Testis (tissue), 3 donors: ENCODE measurements around the gene CARD19. TPM values are rescaled to one million over a fixed set of nuclear protein-coding genes. Genes with fewer than 3 reads are reported as not detected.

ENCODE experiments used
- DNase-seq: peaks from one replicate; pipeline ENCODE4 v3.0.0-alpha.2; 2019
- H3K27ac ChIP-seq, 2 donors: fragments of 200-600 bp; sonication (generic); one replicate each; pipeline ENCODE4 v1.5.1; 2019
- H3K27me3 ChIP-seq: fragments of 200-600 bp; sonication (generic); one replicate; pipeline ENCODE4 v1.5.1; 2019
- H3K36me3 ChIP-seq: fragments of 200-600 bp; sonication (generic); one replicate; pipeline ENCODE4 v1.5.1; 2017; ENCODE audit warnings: low read depth; ENCODE audit errors: missing control alignments
- H3K4me1 ChIP-seq: fragments of 200-600 bp; sonication (generic); one replicate; pipeline ENCODE4 v1.5.1; 2019
- H3K4me3 ChIP-seq, 2 donors: fragments of 200-600 bp; sonication (generic); one replicate each; pipeline ENCODE4 v1.5.1; 2017 to 2019
- H3K9me3 ChIP-seq: fragments of 200-600 bp; sonication (generic); one replicate; pipeline ENCODE4 v1.5.1; 2017
- CTCF ChIP-seq, 3 experiments: fragments of 450-650 bp in 2 of 3; fragments of 200-600 bp in 1 of 3; sonication (generic) in 1 of 3; IDR thresholded peaks; one replicate each; pipeline ENCODE4 v1.5.1; 2016 to 2019; ENCODE audit warnings: antibody characterized with exemption in 3 of 3, mild to moderate bottlenecking in 2 of 3, moderate library complexity in 1 of 3
- POLR2A ChIP-seq: fragments of 450-650 bp; IDR thresholded peaks from one replicate; pipeline ENCODE4 v1.6.1; 2017; ENCODE audit warnings: antibody characterized with exemption, mild to moderate bottlenecking, moderate library complexity
- WGBS, 2 donors: methylation state at CpG; one replicate each; pipeline ENCODE4 v1.1.5; 2018; 5-methylcytosine and 5-hydroxymethylcytosine counted together
- intact Hi-C: fragments of 100-400 bp; cut with DNase I; formaldehyde crosslinking; loops from one replicate; pipeline ENCODE4 v1.15.1; 2023; ENCODE audit warnings: low total_unique reads
- polyA plus RNA-seq: library from polyadenylated mRNA; stranded (reverse); fragments of 350-450 nt; fragmentation: Illumina TruSeq; extraction: RNeasy Lipid Tissue Mini Kit (QIAGEN cat#74804); gene quantifications from one replicate; pipeline ENCODE4 v1.2.3, GENCODE V29; 2014; ENCODE audit warnings: low read depth, low replicate concordance; ENCODE audit not compliant: insufficient read depth
- total RNA-seq, 2 donors: library from RNA; depleted of rRNA; stranded (reverse); fragments of >200 nt; gene quantifications; one replicate each; pipeline ENCODE4 v1.2.3, GENCODE V29; 2016

Gene CARD19
- total and polyA plus RNA-seq, 3 donors from 2014 or later, result 99.4 to 147 (median 138) TPM

- DNase-seq, result no peak
- 46 to 53% methylated on average over 8 to 11 of the region's 11 CpGs for WGBS, 2 donors
- Histone ChIP-seq H3K4me3 (no peak overlapping the region), H3K27ac (peak overlapping the region; percentile 96 to 97), H3K9me3 (no peaks in the 10 kb centered on the region), H3K4me1 (peaks cover 76% of the 10 kb centered on the region), H3K36me3 (no peaks in the 10 kb centered on the region), H3K27me3 (no peaks in the 10 kb centered on the region)
- intact Hi-C loops, result no loop called here
- no peak for TF ChIP-seq POLR2A
- TF ChIP-seq CTCF (IDR thresholded peaks at IDR 0.05), result no peak
These were observed 33.9 kb downstream of the CARD19 start for GRCh38 chr9:93129691-93130500.

- Histone ChIP-seq H3K27me3 (no peaks in the 10 kb centered on the region), H3K4me3 (no peak overlapping the region), H3K9me3 (no peaks in the 10 kb centered on the region), H3K27ac (peak overlapping the region; percentile 96 to 97), H3K4me1 (peaks cover 81% of the 10 kb centered on the region), H3K36me3 (no peaks in the 10 kb centered on the region)
- intact Hi-C loops, result no loop called here
- TF ChIP-seq POLR2A, result no peak
- no peak for TF ChIP-seq CTCF (IDR thresholded peaks at IDR 0.05)
- DNase-seq, result peak; percentile 44
- WGBS, 2 donors, result 60 to 63% methylated on average over 5 to 15 of the region's 15 CpGs
These were observed 35.0 kb downstream of the CARD19 start for GRCh38 chr9:93130861-93131481.

GRCh38 chr9:93131599-93132286 is 35.7 kb downstream of the CARD19 start:
- TF ChIP-seq CTCF (IDR thresholded peaks at IDR 0.05), result no peak
- no peak for TF ChIP-seq POLR2A
- peaks cover 73% of the 10 kb centered on the region for H3K4me1 ChIP-seq
- no peaks in the 10 kb centered on the region for H3K36me3 ChIP-seq
- H3K27ac ChIP-seq, result peak overlapping the region; percentile 96 to 97
- intact Hi-C loops, result no loop called here
- no peak overlapping the region for H3K4me3 ChIP-seq
- no peaks in the 10 kb centered on the region for H3K9me3 ChIP-seq
- 85 to 86% methylated on average over 10 to 13 of the region's 13 CpGs for WGBS, 2 donors
- DNase-seq, result no peak
- no peaks in the 10 kb centered on the region for H3K27me3 ChIP-seq

GRCh38 chr9:93132287-93132927 is 36.4 kb downstream of the CARD19 start:
- H3K4me3 ChIP-seq, result peak overlapping the region; percentile 91 to 94
- no peaks in the 10 kb centered on the region for H3K27me3 ChIP-seq
- intact Hi-C loops, result no loop called here
- H3K27ac ChIP-seq, result peak overlapping the region; percentile 96 to 97
- H3K36me3 ChIP-seq, result no peaks in the 10 kb centered on the region
- no peak for TF ChIP-seq CTCF (IDR thresholded peaks at IDR 0.05)
- TF ChIP-seq POLR2A, result no peak
- WGBS, 2 donors, result 21 to 23% methylated on average over 8 to 9 of the region's 12 CpGs
- H3K9me3 ChIP-seq, result no peaks in the 10 kb centered on the region
- peak; percentile 91 for DNase-seq
- H3K4me1 ChIP-seq, result peaks cover 66% of the 10 kb centered on the region
